ENCODE data around the gene SLC22A23. TPM values are rescaled to one million over a fixed set of nuclear protein-coding genes. Genes with fewer than 3 reads are reported as not detected.
A peak's percentile ranks its signal among the peaks of the same experiment; 100 is the strongest.

SLC22A23 gene
- total and polyA plus RNA-seq, 12 donors = 2.3 to 18.5 (median 5.3) TPM

GRCh38 chr6:3318226-3318625 is 138.6 kb downstream of the SLC22A23 start:
- Histone ChIP-seq H3K36me3 (replicated peaks in 1 of 2) (no peaks in the 10 kb centered on the region), H3K4me3 (no peak overlapping the region), H3K27me3 (no peaks in the 10 kb centered on the region), H3K9me3 (replicated peaks in 1 of 3) (no peaks in the 10 kb centered on the region), H3K27ac (no peak overlapping the region), H3K4me1 (replicated peaks in 1 of 2) (no peaks in the 10 kb centered on the region)
- 88 to 89% (median 89%) methylated on average over 10 of the region's 10 CpGs for WGBS, 4 donors
- TF ChIP-seq POLR2A (IDR thresholded peaks at IDR 0.05) (no peak), CTCF (IDR thresholded peaks at IDR 0.05) (no peak)
- DNase-seq = peak in 1 of 7 donors; percentile 24
- intact Hi-C loops (cut with DNase I) = no loop called here

- TF ChIP-seq CTCF (IDR thresholded peaks at IDR 0.05) (no peak), POLR2A (IDR thresholded peaks at IDR 0.05) (no peak)
- no peaks in the 10 kb centered on the region for H3K4me1 ChIP-seq (replicated peaks in 1 of 2)
- H3K27me3 ChIP-seq = no peaks in the 10 kb centered on the region
- no peak overlapping the region for H3K27ac ChIP-seq
- H3K9me3 ChIP-seq (replicated peaks in 1 of 3) = no peaks in the 10 kb centered on the region
- intact Hi-C loops (cut with DNase I) = no loop called here
- no peak overlapping the region for H3K4me3 ChIP-seq
- no peaks in the 10 kb centered on the region for H3K36me3 ChIP-seq (replicated peaks in 1 of 2)
- DNase-seq = peak in 1 of 7 donors; percentile 41
- WGBS, 4 donors = 80 to 90% (median 83%) methylated on average over 11 of the region's 11 CpGs
These were observed 139.1 kb downstream of the SLC22A23 start for GRCh38 chr6:3317741-3318211.

- peak in 1 of 7 donors; percentile 0 for DNase-seq
- intact Hi-C loops (cut with DNase I) = no loop called here
- H3K27ac ChIP-seq = no peak overlapping the region
- no peaks in the 10 kb centered on the region for H3K27me3 ChIP-seq
- H3K36me3 ChIP-seq (replicated peaks in 1 of 2) = no peaks in the 10 kb centered on the region
- no peak overlapping the region for H3K4me3 ChIP-seq
- WGBS, 4 donors = 85 to 91% (median 89%) methylated on average over 8 of the region's 8 CpGs
- no peaks in the 10 kb centered on the region for H3K4me1 ChIP-seq (replicated peaks in 1 of 2)
- TF ChIP-seq CTCF (IDR thresholded peaks at IDR 0.05) = no peak
- H3K9me3 ChIP-seq (replicated peaks in 1 of 3) = no peaks in the 10 kb centered on the region
These were observed 140.0 kb downstream of the SLC22A23 start for GRCh38 chr6:3316818-3317217.

GRCh38 chr6:3316331-3316730 is 140.5 kb downstream of the SLC22A23 start:
- H3K4me1 ChIP-seq (replicated peaks in 1 of 2) = no peaks in the 10 kb centered on the region
- H3K9me3 ChIP-seq (replicated peaks in 1 of 3) = no peaks in the 10 kb centered on the region
- intact Hi-C loops (cut with DNase I) = no loop called here
- H3K4me3 ChIP-seq = no peak overlapping the region
- WGBS, 4 donors = 85 to 93% (median 91%) methylated on average over 9 of the region's 9 CpGs
- peak in 1 of 7 donors; percentile 18 for DNase-seq
- no peaks in the 10 kb centered on the region for H3K36me3 ChIP-seq (replicated peaks in 1 of 2)
- H3K27me3 ChIP-seq = no peaks in the 10 kb centered on the region
- TF ChIP-seq CTCF (IDR thresholded peaks at IDR 0.05) (no peak), POLR2A (IDR thresholded peaks at IDR 0.05) (no peak)
- no peak overlapping the region for H3K27ac ChIP-seq

All from adrenal gland (tissue), 12 donors.